OCI-LY1 (cell line): ENCODE data around the gene HNRNPC.
A peak's percentile ranks its signal among the peaks of the same experiment; 100 is the strongest.

Source experiments
- H2AFZ ChIP-seq: fragments of 200-600 bp; sonication (generic), shearing (Covaris generic); 2 replicates; pipeline ENCODE4 v1.6.0; 2014; ENCODE audit warnings: antibody characterized with exemption, mild to moderate bottlenecking, low read length
- H3F3A ChIP-seq: fragments of 200-600 bp; sonication (generic), shearing (Covaris generic); 2 replicates; pipeline ENCODE4 v1.6.0; 2014; ENCODE audit warnings: mild to moderate bottlenecking, antibody characterized with exemption, low read length, moderate library complexity; ENCODE audit not compliant: insufficient read depth
- H3K27ac ChIP-seq: fragments of 200-600 bp; sonication (generic); 2 replicates; pipeline ENCODE4 v1.5.1; 2014; ENCODE audit warnings: low read length, mixed run types, mild to moderate bottlenecking, low read depth; ENCODE audit not compliant: poor library complexity, severe bottlenecking
- H3K27me3 ChIP-seq: fragments of 200-600 bp; sonication (generic); 2 replicates; pipeline ENCODE4 v1.6.0; 2014; ENCODE audit warnings: antibody characterized with exemption, mild to moderate bottlenecking, low read length, moderate library complexity; ENCODE audit not compliant: insufficient read depth
- H3K36me3 ChIP-seq: fragments of 200-600 bp; sonication (generic); 2 replicates; pipeline ENCODE4 v1.6.1; 2014; ENCODE audit warnings: mild to moderate bottlenecking, antibody characterized with exemption, low read length, moderate library complexity, mixed read lengths; ENCODE audit not compliant: insufficient read depth
- H3K4me1 ChIP-seq: fragments of 200-600 bp; sonication (generic); 2 replicates; pipeline ENCODE4 v1.5.1; 2014; ENCODE audit warnings: mild to moderate bottlenecking, low read length, moderate library complexity; ENCODE audit not compliant: insufficient read depth, severe bottlenecking
- H3K4me2 ChIP-seq: fragments of 200-600 bp; sonication (generic), shearing (Covaris generic); 2 replicates; pipeline ENCODE4 v1.6.1; 2014; ENCODE audit warnings: low read length
- H3K4me3 ChIP-seq: fragments of 200-600 bp; sonication (generic); 2 replicates; pipeline ENCODE4 v1.5.1; 2014; ENCODE audit warnings: low read length, low read depth, mild to moderate bottlenecking, mixed read lengths; ENCODE audit not compliant: poor library complexity, severe bottlenecking
- H3K79me2 ChIP-seq: fragments of 200-600 bp; shearing (Covaris generic); 2 replicates; pipeline ENCODE4 v1.6.1; 2016; ENCODE audit warnings: mixed run types, low read length, mixed read lengths; ENCODE audit not compliant: insufficient read depth
- H3K9ac ChIP-seq: fragments of 200-600 bp; sonication (generic), shearing (Covaris generic); 2 replicates; pipeline ENCODE4 v1.6.1; 2014; ENCODE audit warnings: mild to moderate bottlenecking, low read length, mixed read lengths
- H3K9me2 ChIP-seq: fragments of 200-600 bp; sonication (generic), shearing (Covaris generic); 2 replicates; pipeline ENCODE4 v1.6.1; 2014; ENCODE audit warnings: low read depth, mild to moderate bottlenecking, low read length, mixed read lengths
- H3K9me3 ChIP-seq: fragments of 200-600 bp; shearing (Covaris generic); 2 replicates; pipeline ENCODE4 v1.6.1; 2014; ENCODE audit warnings: low read length, mixed read lengths
- H4K20me1 ChIP-seq: fragments of 200-600 bp; sonication (generic), shearing (Covaris generic); 2 replicates; pipeline ENCODE4 v1.6.0; 2016; ENCODE audit warnings: mild to moderate bottlenecking, low read length; ENCODE audit not compliant: insufficient read depth
- CTCF ChIP-seq: fragments of 200-600 bp; sonication (generic), shearing (Covaris generic); IDR thresholded peaks from 2 replicates; pipeline ENCODE4 v1.5.1; 2017; ENCODE audit warnings: mild to moderate bottlenecking, antibody characterized with exemption, low read length, moderate library complexity, mixed read lengths
- EZH2 ChIP-seq: fragments of 200-600 bp; sonication (generic), shearing (Covaris generic); IDR thresholded peaks from 2 replicates; pipeline ENCODE4 v1.8.0; 2017; ENCODE audit warnings: borderline replicate concordance, mixed run types, mild to moderate bottlenecking, antibody characterized with exemption, low read length, moderate library complexity, mixed read lengths

HNRNPC gene

GRCh38 chr14:21236948-21237797 is 32.1 kb downstream of the HNRNPC start:
- no peaks in the 10 kb centered on the region for H3K9me3 ChIP-seq
- H3F3A ChIP-seq, result peaks cover 6% of the 10 kb centered on the region
- peaks cover 98% of the 10 kb centered on the region for H3K36me3 ChIP-seq
- H3K9me2 ChIP-seq, result no peaks in the 10 kb centered on the region
- H3K4me3 ChIP-seq, result no peak overlapping the region
- peaks cover 18% of the 10 kb centered on the region; the same call in 1 of the 2 replicates for H4K20me1 ChIP-seq
- TF ChIP-seq EZH2, result no peak
- H3K4me1 ChIP-seq, result no peaks in the 10 kb centered on the region
- H3K4me2 ChIP-seq, result no peak overlapping the region
- no peak overlapping the region for H3K27ac ChIP-seq
- H3K9ac ChIP-seq, result no peak overlapping the region
- no peak overlapping the region for H2AFZ ChIP-seq
- no peaks in the 10 kb centered on the region for H3K27me3 ChIP-seq
- H3K79me2 ChIP-seq, result peaks cover 100% of the 10 kb centered on the region

GRCh38 chr14:21234112-21234511 is 35.1 kb downstream of the HNRNPC start:
- no peak for TF ChIP-seq EZH2
- TF ChIP-seq CTCF, result no peak
- Histone ChIP-seq H3K4me1 (no peaks in the 10 kb centered on the region), H3K27me3 (no peaks in the 10 kb centered on the region), H3K9me2 (no peaks in the 10 kb centered on the region), H4K20me1 (peaks cover 23% of the 10 kb centered on the region), H2AFZ (no peak overlapping the region), H3F3A (no peaks in the 10 kb centered on the region), H3K27ac (no peak overlapping the region), H3K4me2 (no peak overlapping the region), H3K4me3 (no peak overlapping the region), H3K9me3 (no peaks in the 10 kb centered on the region), H3K36me3 (peaks cover 100% of the 10 kb centered on the region), H3K9ac (no peak overlapping the region), H3K79me2 (peaks cover 97% of the 10 kb centered on the region)

GRCh38 chr14:21233457-21234076 is 35.7 kb downstream of the HNRNPC start:
- Histone ChIP-seq H2AFZ (no peak overlapping the region), H3K27ac (no peak overlapping the region), H3K9me2 (no peaks in the 10 kb centered on the region), H4K20me1 (peaks cover 23% of the 10 kb centered on the region), H3K4me1 (no peaks in the 10 kb centered on the region), H3K4me3 (no peak overlapping the region), H3F3A (no peaks in the 10 kb centered on the region), H3K9me3 (no peaks in the 10 kb centered on the region), H3K36me3 (peaks cover 100% of the 10 kb centered on the region), H3K79me2 (peaks cover 91% of the 10 kb centered on the region), H3K4me2 (no peak overlapping the region), H3K27me3 (no peaks in the 10 kb centered on the region), H3K9ac (no peak overlapping the region)
- TF ChIP-seq EZH2 (no peak), CTCF (peak; percentile 27; the same call in 1 of the 2 replicates)
